ENCODE data around the gene CACNA1I. TPM values are rescaled to one million over a fixed set of nuclear protein-coding genes. Genes with fewer than 3 reads are reported as not detected.

Gene CACNA1I
- total RNA-seq, 2 donors from 2014 or later, result 0.69 to 1.0 TPM

DNA sequence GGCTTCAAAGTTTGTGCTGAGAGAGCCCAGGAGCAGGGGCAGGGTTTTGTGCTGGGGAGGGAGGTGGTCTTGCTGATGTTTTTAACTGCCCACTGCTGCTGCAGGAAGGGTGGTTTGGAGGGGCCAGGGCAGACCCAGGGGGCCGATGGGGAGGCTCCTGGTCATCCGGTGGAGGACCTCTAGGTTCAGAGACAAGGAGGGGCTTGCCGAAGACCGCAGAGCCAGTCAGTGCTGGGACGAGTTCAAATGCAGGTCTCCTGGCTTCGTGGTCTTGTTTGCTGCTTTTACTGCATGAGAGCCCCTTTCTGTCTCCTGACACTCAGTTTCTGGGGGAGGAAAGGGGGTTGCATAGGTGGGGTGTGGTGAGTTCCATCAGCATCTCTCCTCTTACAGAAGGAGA is 26.0 kb downstream of the CACNA1I start:
- H3K9me3 ChIP-seq, result no peaks in the 10 kb centered on the region
- intact Hi-C loops (cut with DNase I), result no loop called here
- peaks cover 3% of the 10 kb centered on the region for H3K4me1 ChIP-seq
- no peak overlapping the region for H3K4me3 ChIP-seq
- no peaks in the 10 kb centered on the region for H3K36me3 ChIP-seq
- H3K27me3 ChIP-seq, result peaks cover 10% of the 10 kb centered on the region
- TF ChIP-seq, protein P1, sequence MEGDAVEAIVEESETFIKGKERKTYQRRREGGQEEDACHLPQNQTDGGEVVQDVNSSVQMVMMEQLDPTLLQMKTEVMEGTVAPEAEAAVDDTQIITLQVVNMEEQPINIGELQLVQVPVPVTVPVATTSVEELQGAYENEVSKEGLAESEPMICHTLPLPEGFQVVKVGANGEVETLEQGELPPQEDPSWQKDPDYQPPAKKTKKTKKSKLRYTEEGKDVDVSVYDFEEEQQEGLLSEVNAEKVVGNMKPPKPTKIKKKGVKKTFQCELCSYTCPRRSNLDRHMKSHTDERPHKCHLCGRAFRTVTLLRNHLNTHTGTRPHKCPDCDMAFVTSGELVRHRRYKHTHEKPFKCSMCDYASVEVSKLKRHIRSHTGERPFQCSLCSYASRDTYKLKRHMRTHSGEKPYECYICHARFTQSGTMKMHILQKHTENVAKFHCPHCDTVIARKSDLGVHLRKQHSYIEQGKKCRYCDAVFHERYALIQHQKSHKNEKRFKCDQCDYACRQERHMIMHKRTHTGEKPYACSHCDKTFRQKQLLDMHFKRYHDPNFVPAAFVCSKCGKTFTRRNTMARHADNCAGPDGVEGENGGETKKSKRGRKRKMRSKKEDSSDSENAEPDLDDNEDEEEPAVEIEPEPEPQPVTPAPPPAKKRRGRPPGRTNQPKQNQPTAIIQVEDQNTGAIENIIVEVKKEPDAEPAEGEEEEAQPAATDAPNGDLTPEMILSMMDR (IDR thresholded peaks at IDR 0.05), result no peak
- H3K27ac ChIP-seq, result no peak overlapping the region
- DNase-seq, result no peak
- no peak overlapping the region for H3K9ac ChIP-seq (ENCODE audit: low read depth in 2 of 2, low read length in 2 of 2)

DNA sequence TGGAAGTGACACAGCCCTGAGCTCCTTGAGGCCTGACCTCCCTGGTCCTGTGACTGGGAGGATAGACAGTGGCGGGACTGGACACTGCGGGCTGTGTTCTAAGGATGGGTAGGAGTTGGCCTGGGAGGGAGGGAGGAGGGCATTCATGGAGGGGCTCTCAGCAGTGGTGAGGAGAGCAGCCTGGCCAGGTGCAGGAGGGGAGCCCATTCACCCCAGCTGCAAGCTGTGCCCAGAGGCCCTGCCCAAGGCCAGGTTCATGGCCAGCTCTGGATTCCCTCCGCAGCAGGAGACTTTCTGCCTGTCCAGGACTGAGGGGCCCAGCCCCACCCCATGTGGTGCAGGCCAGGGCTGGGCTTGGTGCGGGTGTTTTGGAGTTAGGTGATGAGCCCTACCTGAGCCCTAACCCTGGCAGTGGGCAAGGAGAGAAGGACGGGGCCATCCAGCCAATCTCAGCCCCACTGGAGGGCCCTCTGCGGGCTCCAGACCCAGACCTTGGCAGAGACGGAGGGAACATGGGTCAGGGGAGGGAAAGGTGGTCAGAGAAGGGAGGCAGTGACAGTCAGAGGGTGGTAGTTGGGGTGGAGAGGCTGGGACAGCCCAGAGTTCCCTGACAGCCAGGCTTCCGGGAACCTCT is 26.8 kb downstream of the CACNA1I start:
- intact Hi-C loops (cut with DNase I), result no loop called here
- H3K9ac ChIP-seq (ENCODE audit: low read depth in 2 of 2, low read length in 2 of 2), result no peak overlapping the region
- H3K36me3 ChIP-seq, result no peaks in the 10 kb centered on the region
- H3K9me3 ChIP-seq, result no peaks in the 10 kb centered on the region
- no peak overlapping the region for H3K4me3 ChIP-seq
- TF ChIP-seq, protein P1 (IDR thresholded peaks at IDR 0.05), result no peak
- peaks cover 3% of the 10 kb centered on the region for H3K4me1 ChIP-seq
- H3K27me3 ChIP-seq, result peaks cover 10% of the 10 kb centered on the region
- no peak for DNase-seq
- H3K27ac ChIP-seq, result no peak overlapping the region

DNA sequence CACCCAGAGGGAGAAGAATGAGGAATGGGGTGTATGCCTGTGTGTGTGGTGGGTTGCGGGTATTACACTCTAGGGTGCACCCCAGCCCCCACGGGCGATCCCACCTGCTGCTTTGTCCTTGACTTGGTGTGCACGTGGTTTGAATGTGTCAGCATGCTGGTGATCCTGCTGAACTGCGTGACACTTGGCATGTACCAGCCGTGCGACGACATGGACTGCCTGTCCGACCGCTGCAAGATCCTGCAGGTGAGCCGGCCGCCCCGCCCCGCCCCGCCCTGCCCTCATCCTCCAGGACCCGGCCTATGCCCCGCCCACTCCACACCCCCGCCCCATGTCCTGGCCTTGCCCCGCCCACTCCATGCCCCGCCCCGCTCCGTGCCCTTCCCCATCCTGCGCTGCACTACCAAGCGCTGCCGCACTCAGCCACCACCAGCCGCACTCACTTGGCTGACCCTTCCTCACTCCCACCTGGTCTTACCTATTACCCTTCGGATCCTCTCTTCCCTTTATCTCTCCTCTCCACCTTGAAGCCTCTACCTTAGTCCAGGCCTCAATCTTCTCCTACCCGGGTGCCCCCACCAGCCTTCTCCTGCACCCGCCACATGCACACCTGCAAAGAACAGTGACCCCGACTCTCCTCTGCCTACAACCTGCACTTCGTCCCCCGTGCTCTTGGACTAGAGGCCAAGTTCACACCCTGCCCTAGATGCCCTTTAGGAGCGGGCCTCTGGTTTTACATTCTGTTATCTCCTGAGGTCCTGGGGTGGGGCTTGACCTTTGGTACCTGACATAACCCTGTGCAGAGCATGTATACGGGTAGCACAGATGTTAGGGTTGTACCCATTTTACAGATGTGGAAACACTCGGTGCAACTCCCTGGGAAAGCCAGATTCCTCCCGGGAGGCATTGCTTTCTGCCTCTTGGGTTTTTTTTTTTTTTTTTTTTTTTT is 27.7 kb downstream of the CACNA1I start:
- H3K27me3 ChIP-seq, result peaks cover 10% of the 10 kb centered on the region
- peak; percentile 92 for DNase-seq
- peaks cover 3% of the 10 kb centered on the region for H3K4me1 ChIP-seq
- H3K36me3 ChIP-seq, result no peaks in the 10 kb centered on the region
- TF ChIP-seq, protein P1 (IDR thresholded peaks at IDR 0.05), result peak; percentile 22
- no peak overlapping the region for H3K4me3 ChIP-seq
- intact Hi-C loops (cut with DNase I), result no loop called here
- H3K9ac ChIP-seq (ENCODE audit: low read depth in 2 of 2, low read length in 2 of 2), result no peak overlapping the region
- no peaks in the 10 kb centered on the region for H3K9me3 ChIP-seq
- no peak overlapping the region for H3K27ac ChIP-seq

DNA sequence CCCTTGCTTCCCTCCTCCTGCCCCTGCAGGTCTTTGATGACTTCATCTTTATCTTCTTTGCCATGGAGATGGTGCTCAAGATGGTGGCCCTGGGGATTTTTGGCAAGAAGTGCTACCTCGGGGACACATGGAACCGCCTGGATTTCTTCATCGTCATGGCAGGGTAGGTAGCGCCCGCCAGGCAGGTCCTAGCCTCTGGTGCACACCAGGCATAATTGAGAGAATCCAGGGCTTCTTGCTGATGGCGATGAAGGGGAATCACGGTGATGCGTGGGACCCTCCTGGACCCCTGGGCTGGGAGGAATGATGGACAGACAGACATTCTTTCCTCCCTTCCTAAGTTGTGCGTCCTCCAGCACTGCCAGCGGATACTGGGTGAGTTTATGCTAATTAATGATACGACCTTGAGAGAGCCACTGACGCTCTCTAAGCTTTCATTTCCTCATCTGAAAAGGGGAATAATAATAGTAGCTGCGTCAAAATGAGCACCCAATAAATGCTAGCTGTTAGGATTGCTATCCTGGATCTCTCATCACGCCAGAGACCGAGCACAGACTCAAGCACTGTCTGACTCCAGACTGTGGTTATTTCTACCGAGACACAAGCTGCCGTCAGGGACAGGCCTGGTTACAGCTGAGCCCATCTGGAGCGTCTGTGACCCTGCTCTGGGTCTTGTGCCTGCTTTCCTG is 30.1 kb downstream of the CACNA1I start:
- Histone ChIP-seq H3K4me1 (peaks cover 3% of the 10 kb centered on the region), H3K9me3 (no peaks in the 10 kb centered on the region), H3K27me3 (peaks cover 10% of the 10 kb centered on the region), H3K36me3 (no peaks in the 10 kb centered on the region), H3K27ac (no peak overlapping the region), H3K4me3 (no peak overlapping the region), H3K9ac (ENCODE audit: low read depth in 2 of 2, low read length in 2 of 2) (no peak overlapping the region)
- no peak for DNase-seq
- TF ChIP-seq, protein P1 (IDR thresholded peaks at IDR 0.05), result no peak
- intact Hi-C loops (cut with DNase I), result no loop called here

DNA sequence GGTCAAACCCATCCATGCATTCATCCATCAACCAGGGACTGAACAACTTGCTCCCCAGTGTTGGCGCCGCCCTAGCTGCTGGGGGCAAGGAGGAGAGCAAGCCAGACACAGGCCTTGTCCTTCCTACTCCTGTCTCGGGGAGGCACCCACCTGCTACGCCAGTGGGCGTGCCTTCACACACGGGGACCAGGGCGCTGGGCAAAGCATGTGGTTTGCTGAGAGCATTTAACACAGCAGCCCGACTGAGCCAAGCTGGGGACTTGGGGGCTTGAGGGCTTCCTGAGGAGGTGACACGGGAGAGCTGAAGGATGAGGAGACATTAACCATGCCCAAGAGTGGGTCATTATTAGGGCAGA is 30.6 kb downstream of the CACNA1I start:
- H3K27me3 ChIP-seq, result peaks cover 10% of the 10 kb centered on the region
- H3K4me3 ChIP-seq, result no peak overlapping the region
- intact Hi-C loops (cut with DNase I), result no loop called here
- no peak overlapping the region for H3K9ac ChIP-seq (ENCODE audit: low read depth in 2 of 2, low read length in 2 of 2)
- no peaks in the 10 kb centered on the region for H3K36me3 ChIP-seq
- H3K9me3 ChIP-seq, result no peaks in the 10 kb centered on the region
- TF ChIP-seq, protein P1 (IDR thresholded peaks at IDR 0.05), result no peak
- no peak for DNase-seq
- no peak overlapping the region for H3K27ac ChIP-seq
- peaks cover 3% of the 10 kb centered on the region for H3K4me1 ChIP-seq
